ENCODE data around the gene PECR. TPM values are rescaled to one million over a fixed set of nuclear protein-coding genes. Genes with fewer than 3 reads are reported as not detected.

Gene PECR
- total RNA-seq, 1 experiment from 2014 or later: 15.3 TPM

DNA sequence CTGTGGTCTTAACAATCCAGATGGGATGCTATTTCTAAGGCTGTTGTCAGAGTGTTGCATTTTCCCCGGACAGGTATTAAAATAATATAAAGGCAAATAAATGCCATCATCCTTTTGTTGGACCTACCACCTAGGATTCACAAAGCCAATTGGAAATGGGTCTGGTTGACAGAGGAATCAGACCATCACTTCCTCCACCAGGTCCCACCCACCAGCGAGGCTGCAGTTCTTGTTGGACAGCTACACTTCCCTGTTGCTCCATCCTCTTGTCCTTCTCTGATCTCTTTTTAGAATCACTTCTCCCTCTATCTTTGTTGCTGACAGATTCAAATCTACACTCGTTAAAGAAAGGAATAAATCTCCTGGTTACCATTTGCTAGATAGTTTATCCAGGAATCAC lies 1.2 kb upstream of the PECR start:
- H2AK5ac ChIP-seq (ENCODE audit: insufficient read length, low read length): no peak overlapping the region
- H3K79me1 ChIP-seq (ENCODE audit: insufficient read depth, low read depth, low read length, poor library complexity, severe bottlenecking): no peaks in the 10 kb centered on the region
- H3K4me2 ChIP-seq (ENCODE audit: insufficient read depth, insufficient read length, low read length): peak overlapping the region; percentile 95
- H2AFZ ChIP-seq (ENCODE audit: low read length): no peak overlapping the region
- peaks cover 0 to 3% (median 0%) of the 10 kb centered on the region in 3 experiments; a peak in 3 of 7 replicates for H3K36me3 Mint-ChIP-seq (ENCODE audit: insufficient read depth in 1 of 3, low read depth in 3 of 3)
- no peak overlapping the region for H2BK5ac ChIP-seq (ENCODE audit: insufficient read length, low read length)
- H2BK20ac ChIP-seq (ENCODE audit: low read depth, low read length, poor library complexity, severe bottlenecking): no peak overlapping the region
- peak overlapping the region; percentile 89 to 90 for H3K4me3 Mint-ChIP-seq
- H3K27ac ChIP-seq (ENCODE audit: insufficient read length, low read depth, low read length): no peak overlapping the region
- peaks cover 12% of the 10 kb centered on the region for H3K4me1 ChIP-seq (ENCODE audit: insufficient read depth, low read length)
- H3K23ac ChIP-seq (ENCODE audit: insufficient read length, low read depth, low read length): no peak overlapping the region
- H3K27me3 ChIP-seq (ENCODE audit: insufficient read depth, low read length): no peaks in the 10 kb centered on the region; the same call in 1 of the 2 replicates
- no peak for DNase-seq
- H4K91ac ChIP-seq (ENCODE audit: insufficient read length, low read depth, low read length): no peak overlapping the region
- H3K56ac ChIP-seq (ENCODE audit: insufficient read length, low read depth, low read length): no peak overlapping the region
- TF ChIP-seq, protein P1, sequence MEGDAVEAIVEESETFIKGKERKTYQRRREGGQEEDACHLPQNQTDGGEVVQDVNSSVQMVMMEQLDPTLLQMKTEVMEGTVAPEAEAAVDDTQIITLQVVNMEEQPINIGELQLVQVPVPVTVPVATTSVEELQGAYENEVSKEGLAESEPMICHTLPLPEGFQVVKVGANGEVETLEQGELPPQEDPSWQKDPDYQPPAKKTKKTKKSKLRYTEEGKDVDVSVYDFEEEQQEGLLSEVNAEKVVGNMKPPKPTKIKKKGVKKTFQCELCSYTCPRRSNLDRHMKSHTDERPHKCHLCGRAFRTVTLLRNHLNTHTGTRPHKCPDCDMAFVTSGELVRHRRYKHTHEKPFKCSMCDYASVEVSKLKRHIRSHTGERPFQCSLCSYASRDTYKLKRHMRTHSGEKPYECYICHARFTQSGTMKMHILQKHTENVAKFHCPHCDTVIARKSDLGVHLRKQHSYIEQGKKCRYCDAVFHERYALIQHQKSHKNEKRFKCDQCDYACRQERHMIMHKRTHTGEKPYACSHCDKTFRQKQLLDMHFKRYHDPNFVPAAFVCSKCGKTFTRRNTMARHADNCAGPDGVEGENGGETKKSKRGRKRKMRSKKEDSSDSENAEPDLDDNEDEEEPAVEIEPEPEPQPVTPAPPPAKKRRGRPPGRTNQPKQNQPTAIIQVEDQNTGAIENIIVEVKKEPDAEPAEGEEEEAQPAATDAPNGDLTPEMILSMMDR (conservative IDR thresholded peaks at IDR 0.05): no peak
- no peaks in the 10 kb centered on the region for H3K79me2 ChIP-seq (ENCODE audit: insufficient read depth, low read length)
- H4K5ac ChIP-seq (ENCODE audit: insufficient read length, low read depth, low read length): no peak overlapping the region
- no peak overlapping the region for H4K8ac ChIP-seq (replicated peaks; ENCODE audit: insufficient read length, low read depth, low read length)
- no peak overlapping the region for H3K18ac ChIP-seq (ENCODE audit: insufficient read length, low read depth, low read length)
- no peak overlapping the region for H3K14ac ChIP-seq (ENCODE audit: insufficient read depth, low read length)
- H3K9me3 ChIP-seq (ENCODE audit: control insufficient read depth, low read depth, low read length): no peaks in the 10 kb centered on the region
- no peak overlapping the region for H3T11ph ChIP-seq (ENCODE audit: low read length)
- peaks cover 15% of the 10 kb centered on the region for H3K23me2 ChIP-seq (ENCODE audit: insufficient read length, low read depth, low read length, poor library complexity, severe bottlenecking)
- H2BK15ac ChIP-seq (ENCODE audit: low read depth, low read length): no peak overlapping the region
- no peaks in the 10 kb centered on the region for H3K9me3 Mint-ChIP-seq
- H2BK120ac ChIP-seq (ENCODE audit: low read depth, low read length, poor library complexity, severe bottlenecking): no peak overlapping the region
- H4K20me1 ChIP-seq (ENCODE audit: control insufficient read depth, insufficient read depth, insufficient read length): no peaks in the 10 kb centered on the region
- no peak overlapping the region for H3K4ac ChIP-seq (ENCODE audit: low read depth, low read length)
- H3K27me3 Mint-ChIP-seq (ENCODE audit: low read depth): no peaks in the 10 kb centered on the region; the same call in 1 of the 2 replicates
- H2BK12ac ChIP-seq (ENCODE audit: insufficient read length, low read depth, low read length): no peak overlapping the region
- H3K4me1 Mint-ChIP-seq: peaks cover 31 to 37% of the 10 kb centered on the region in 2 experiments
- WGBS (ENCODE audit: extremely low coverage, insufficient read length, low lambda C conversion rate): no CpG with 5 or more reads among the region's 3 CpGs
- peak overlapping the region in 1 of 3 experiments; percentile 96; a peak in 2 of 7 replicates for H3K27ac Mint-ChIP-seq
- peak overlapping the region; percentile 90 for H3K9ac ChIP-seq (ENCODE audit: extremely low read depth, insufficient read length, low read length)

Data from H9 (cell line).